WTC11 (cell line): ENCODE results near the gene PTPN1.

Source experiments
- FOXJ3 ChIP-seq: sonication (generic); formaldehyde crosslinking; IDR thresholded peaks from 2 replicates; pipeline ENCODE4 v1.9.0; 2021; ENCODE audit warnings: missing genetic modification reagents, mild to moderate bottlenecking, borderline replicate concordance
- JAZF1 ChIP-seq: fragments of 250-450 bp; sonication (Bioruptor Pico); IDR thresholded peaks from 2 replicates; pipeline ENCODE4 v1.9.0; 2021; ENCODE audit warnings: moderate library complexity, mild to moderate bottlenecking, inconsistent platforms
- KAT7 ChIP-seq: sonication (generic); formaldehyde crosslinking; IDR thresholded peaks from 2 replicates; pipeline ENCODE4 v1.8.1; 2023; ENCODE audit warnings: missing genetic modification reagents, mild to moderate bottlenecking, borderline replicate concordance
- NR1H2 ChIP-seq: sonication (generic); formaldehyde crosslinking; IDR thresholded peaks from 2 replicates; pipeline ENCODE4 v1.9.0; 2021; ENCODE audit warnings: mild to moderate bottlenecking, moderate library complexity, missing genetic modification reagents
- ZNF121 ChIP-seq: sonication (generic); formaldehyde crosslinking; IDR thresholded peaks from 2 replicates; pipeline ENCODE4 v1.8.0; 2023; ENCODE audit warnings: missing genetic modification reagents
- TF ChIP-seq, protein P1 (sequence below): fragments of 200-600 bp; IDR thresholded peaks from 2 replicates; pipeline ENCODE4 v1.8.0; 2022; ENCODE audit warnings: antibody characterized with exemption
- TF ChIP-seq, protein P2 (sequence below): sonication (generic); formaldehyde crosslinking; conservative IDR thresholded peaks from 2 replicates; pipeline ENCODE4 v1.8.1; 2022; ENCODE audit warnings: mild to moderate bottlenecking, missing genetic modification reagents
- TF ChIP-seq, protein P3 (sequence below): sonication (generic); formaldehyde crosslinking; IDR thresholded peaks from 2 replicates; pipeline ENCODE4 v1.8.0; 2022; ENCODE audit warnings: mild to moderate bottlenecking, missing genetic modification reagents

DNA sequence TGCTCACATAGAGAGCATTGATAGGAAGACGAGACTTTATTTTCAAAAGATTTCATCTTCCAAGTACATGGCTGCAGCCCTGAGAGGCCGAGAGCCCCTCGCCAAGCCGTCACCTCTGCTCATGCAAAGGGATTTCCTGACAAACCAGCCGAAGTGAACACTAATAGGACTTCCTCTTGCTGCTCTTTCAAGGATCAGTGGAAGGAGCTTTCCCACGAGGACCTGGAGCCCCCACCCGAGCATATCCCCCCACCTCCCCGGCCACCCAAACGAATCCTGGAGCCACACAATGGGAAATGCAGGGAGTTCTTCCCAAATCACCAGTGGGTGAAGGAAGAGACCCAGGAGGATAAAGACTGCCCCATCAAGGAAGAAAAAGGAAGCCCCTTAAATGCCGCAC lies 69.3 kb downstream of the PTPN1 start:
- TF ChIP-seq, protein P1, sequence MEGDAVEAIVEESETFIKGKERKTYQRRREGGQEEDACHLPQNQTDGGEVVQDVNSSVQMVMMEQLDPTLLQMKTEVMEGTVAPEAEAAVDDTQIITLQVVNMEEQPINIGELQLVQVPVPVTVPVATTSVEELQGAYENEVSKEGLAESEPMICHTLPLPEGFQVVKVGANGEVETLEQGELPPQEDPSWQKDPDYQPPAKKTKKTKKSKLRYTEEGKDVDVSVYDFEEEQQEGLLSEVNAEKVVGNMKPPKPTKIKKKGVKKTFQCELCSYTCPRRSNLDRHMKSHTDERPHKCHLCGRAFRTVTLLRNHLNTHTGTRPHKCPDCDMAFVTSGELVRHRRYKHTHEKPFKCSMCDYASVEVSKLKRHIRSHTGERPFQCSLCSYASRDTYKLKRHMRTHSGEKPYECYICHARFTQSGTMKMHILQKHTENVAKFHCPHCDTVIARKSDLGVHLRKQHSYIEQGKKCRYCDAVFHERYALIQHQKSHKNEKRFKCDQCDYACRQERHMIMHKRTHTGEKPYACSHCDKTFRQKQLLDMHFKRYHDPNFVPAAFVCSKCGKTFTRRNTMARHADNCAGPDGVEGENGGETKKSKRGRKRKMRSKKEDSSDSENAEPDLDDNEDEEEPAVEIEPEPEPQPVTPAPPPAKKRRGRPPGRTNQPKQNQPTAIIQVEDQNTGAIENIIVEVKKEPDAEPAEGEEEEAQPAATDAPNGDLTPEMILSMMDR = no peak
- TF ChIP-seq ZNF121 (CRISPR knock-in tag) (no peak), NR1H2 (no peak), JAZF1 (CRISPR knock-in tag) (no peak), FOXJ3 (no peak), KAT7 (CRISPR knock-in tag) (no peak)
- TF ChIP-seq, protein P2, sequence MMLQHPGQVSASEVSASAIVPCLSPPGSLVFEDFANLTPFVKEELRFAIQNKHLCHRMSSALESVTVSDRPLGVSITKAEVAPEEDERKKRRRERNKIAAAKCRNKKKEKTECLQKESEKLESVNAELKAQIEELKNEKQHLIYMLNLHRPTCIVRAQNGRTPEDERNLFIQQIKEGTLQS (CRISPR knock-in tag) = no peak
- TF ChIP-seq, protein P3, sequence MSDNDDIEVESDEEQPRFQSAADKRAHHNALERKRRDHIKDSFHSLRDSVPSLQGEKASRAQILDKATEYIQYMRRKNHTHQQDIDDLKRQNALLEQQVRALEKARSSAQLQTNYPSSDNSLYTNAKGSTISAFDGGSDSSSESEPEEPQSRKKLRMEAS (CRISPR knock-in tag) = no peak
